ENCODE results near the gene ISY1.
"Not testable (repeated sequence)": the region's sequence is repeated elsewhere in the genome, so short reads cannot be mapped to it uniquely, and the experiment has no call there.

ISY1 gene

DNA sequence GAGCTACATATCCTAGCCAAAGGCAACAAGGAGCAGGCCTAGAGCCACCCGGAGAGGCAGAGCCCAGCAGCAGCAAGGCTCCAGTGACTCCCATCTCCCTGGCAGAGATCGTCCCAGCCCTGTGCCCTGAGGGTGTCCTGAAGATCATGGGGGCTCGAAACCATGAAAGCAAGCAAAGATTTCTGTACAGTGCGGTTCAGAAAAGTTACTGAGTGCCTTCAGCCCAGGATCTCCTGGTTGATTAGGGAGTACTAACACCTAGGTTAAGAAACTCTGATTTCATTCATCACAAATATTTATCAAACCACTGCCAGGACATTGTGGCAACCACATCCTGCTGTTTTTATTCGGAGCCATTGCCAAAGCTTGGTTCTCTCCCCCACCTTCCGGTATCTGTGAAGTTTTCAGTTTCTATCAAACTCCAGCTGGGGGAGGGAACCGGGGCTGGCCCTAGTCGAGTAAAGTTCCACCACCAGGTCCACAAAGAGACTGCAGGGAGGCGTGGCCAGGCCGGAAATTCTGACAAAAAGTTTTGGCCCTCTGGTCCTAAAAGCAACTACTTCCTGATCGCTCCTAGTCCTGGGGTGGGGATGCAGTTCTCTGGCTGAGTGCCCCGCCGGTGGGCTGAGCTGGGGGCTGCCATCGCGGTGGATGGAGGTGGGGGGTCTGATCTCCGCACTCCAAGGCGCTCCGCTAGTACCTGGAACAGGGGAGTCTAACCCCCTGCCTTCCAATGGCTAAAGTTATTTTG is 40.4 kb downstream of the ISY1 start:
- peak; percentile 92 for DNase-seq (ENCODE audit: low spot score)

DNA sequence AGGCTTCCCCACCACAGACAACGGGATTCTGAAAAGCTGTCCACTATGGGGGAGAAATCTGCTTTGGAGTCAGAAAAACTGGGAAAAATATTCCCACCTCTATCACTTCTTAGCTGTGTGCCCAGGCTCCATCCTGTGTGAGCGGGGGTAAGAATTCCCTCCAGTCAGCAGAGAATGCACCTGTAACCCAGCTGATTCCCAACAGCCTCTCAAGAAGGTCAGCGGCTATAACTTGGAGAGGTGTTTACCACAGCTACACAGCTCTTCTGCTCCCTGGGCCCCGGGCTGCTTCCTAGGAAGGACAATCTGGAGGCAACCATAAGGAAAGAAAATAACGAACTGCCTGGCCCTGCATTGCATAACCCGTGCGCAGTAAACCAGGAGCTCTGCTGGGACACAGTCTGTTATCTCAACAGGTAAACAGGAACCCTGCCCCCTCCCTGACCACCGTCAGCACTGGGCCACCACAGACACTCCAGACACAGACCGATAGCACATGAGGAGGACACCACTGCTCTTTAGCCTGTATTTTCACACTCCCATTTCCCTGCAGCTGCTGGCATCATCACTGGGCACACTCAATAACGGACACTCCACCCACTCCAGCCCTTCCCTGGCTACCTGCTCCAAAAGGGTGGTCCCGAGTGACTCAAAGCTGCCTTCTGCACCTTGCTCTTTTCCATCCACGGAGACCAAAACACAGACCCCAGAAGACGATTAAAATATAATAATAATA is 41.3 kb downstream of the ISY1 start:
- DNase-seq (ENCODE audit: low spot score): no peak

- DNase-seq (ENCODE audit: low spot score): peak; percentile 79
These were observed 42.1 kb downstream of the ISY1 start for GRCh38 chr3:129118745-129119144.

GRCh38 chr3:129117134-129117533 is 43.7 kb downstream of the ISY1 start:
- DNase-seq (ENCODE audit: low spot score): no peak

DNA sequence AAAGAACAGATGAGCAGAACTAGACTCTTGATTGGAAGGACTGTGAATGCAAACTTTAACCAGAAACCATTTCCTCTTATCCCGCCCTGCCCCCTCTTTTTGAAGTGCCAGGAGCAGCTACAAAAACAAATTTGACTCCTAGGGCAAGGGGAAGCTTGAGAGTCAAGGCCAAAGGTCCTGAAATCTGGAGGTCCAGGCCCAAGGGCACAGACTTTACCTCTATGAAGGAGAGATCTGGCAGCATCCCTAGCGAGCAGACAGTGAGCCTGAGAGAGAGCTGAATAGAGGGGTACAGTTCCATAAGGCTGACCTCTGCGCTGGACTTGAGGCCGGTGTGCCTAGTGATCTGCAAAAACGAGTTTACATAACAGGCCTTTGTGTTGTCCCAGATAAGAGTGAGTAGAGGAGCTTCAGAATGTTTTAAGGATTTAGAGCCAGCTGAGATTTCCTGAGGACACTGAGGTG is 44.3 kb downstream of the ISY1 start:
- no peak for DNase-seq (ENCODE audit: low spot score)

- DNase-seq (ENCODE audit: low spot score): no peak
These were observed 46.4 kb downstream of the ISY1 start for GRCh38 chr3:129114455-129114854.

DNA sequence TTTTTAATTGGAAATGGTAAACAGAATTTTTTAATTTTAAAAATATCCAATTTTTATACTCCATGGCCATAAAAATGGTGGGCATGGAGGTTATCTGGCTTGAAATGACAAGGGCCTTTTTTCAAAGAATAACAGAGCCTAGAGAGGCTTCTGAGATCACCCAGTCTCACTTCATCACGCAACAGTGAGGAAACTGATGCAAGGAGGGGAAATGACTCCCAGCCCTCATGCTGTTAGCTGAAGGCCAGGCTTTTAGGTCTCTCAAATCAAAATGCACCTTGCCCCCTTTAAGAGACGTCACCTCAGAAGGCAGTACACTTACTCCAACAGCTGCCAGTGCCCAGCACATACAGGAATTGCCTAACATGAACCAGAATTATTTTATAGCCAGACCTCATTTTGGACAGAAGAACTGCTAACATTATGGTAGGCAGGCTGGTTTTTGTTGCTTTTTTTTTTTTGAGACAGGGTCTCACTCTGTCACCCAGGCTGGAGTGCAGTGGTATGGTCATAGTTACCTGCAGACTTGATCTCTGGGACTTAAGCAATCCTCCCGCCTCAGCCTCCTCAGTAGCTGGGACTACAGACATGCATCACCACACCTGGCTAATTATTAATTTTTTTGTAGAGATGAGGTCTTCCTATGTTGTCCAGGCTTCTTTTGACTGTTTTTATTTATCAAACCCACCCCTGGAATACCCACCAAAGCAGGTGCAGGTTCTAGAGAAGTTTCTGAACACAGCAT is 48.4 kb downstream of the ISY1 start:
- DNase-seq (ENCODE audit: low spot score): no peak

GRCh38 chr3:129111076-129111780 is 49.6 kb downstream of the ISY1 start:
- not testable (repeated sequence) for DNase-seq (ENCODE audit: low spot score)

- DNase-seq (ENCODE audit: low spot score): no peak
These were observed 53.1 kb downstream of the ISY1 start for GRCh38 chr3:129107793-129108192.

- no peak for DNase-seq (ENCODE audit: low spot score)
These were observed 53.8 kb downstream of the ISY1 start for GRCh38 chr3:129106866-129107565.

DNA sequence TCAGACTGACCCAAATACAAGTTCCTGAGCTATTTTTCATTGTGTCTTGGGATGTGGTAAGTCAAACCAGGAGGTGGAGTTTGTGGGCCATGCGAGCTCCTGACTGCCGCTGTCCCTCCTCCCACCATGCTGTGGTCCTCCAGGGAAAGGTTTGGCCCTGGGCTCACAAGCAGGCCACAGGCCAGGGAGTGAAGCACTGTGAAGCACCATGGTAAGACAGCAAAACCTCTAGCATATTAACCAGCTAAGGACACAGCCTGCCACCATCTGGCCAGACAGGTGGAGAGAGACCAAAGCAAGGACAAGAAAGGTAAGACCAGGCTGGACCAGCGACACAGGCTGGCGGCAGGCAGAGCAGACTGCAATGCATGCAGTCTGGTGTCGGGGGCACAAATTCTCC is 54.5 kb downstream of the ISY1 start:
- DNase-seq (ENCODE audit: low spot score): no peak

DNA sequence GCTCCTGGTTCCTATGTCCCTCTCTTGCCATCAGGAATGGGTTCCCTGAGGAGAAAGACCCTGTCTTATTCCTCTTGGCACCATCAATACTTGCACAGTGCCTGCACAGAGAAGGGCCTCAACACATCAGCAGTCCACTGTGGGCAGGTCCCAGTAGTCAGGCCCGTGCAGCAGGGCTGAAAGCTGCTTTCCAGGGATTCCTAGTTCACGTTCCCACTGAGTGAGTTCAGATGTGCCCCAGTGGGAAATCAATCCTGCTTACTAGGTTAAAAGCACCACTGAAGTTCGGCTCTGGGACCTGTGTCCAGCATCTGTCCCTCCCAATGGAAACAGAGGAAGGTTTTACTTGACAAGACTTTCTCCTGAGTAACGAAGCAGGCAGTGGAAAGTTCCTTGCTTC is 55.0 kb downstream of the ISY1 start:
- no peak for DNase-seq (ENCODE audit: low spot score)

DNA sequence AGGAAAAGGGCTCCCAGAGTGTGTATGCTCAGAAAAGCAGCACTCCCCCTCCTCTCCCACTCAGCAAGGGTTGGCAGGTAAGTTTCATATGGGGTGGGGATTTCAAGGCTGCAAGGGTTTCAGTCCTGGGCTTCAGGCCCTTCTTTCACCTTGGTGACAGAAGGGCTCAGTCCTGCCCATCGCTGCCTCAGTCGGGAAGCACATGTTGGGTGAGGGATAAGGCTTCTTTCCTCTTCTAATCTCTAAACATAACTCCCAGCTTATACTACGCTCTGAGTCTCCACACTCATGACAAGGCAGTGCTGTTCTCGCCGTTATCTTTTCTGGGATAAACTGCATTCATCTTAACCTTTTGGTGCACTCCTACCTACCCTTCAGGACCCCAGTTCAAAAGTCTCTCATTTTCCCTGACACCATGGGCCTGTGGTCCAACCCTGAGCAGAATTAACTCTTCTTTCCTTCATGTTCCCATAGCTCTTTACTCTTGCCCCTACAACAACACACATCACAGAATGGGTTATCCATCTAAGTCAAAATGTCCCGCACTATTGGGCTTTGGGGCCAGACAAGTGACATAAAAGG is 56.3 kb downstream of the ISY1 start:
- DNase-seq (ENCODE audit: low spot score): no peak

DNA sequence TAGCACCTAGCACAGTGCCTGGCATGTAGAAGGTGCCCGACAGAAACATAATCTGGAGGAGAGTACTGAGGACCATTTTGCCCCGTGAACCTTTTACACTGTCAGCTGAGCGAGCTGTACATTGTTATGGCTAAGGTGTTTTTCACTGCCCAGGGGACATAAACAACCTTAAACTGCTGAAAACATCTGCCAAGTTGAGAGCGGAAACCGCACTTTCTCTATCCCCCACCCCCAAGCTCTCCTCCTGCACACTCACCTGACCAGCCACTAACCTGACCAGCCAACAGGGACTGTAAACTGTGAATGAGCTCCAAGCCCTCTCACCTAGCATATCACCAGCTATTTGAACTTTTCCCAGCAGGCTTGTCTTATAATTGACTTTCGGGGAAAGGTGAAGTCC is 56.8 kb downstream of the ISY1 start:
- no peak for DNase-seq (ENCODE audit: low spot score)

DNA sequence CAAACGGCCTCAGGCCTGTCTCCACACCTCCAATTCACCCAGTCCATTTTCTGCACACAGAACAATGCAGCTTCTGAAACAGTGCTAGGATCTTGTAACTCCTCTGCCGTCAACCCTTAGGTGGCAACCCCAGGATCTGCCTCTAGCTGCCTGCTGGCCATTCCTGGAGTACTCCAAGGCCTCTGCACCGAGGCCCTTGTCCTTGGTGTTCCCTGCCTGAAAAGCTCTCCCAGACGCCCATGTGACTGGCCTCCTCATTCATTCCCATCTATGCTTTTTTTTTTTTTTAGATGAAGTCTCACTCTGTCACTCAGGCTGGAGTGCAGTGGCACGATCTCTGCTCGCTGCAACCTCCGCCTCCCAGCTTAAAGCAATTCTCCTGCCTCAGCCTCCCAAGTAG is 57.6 kb downstream of the ISY1 start:
- DNase-seq (ENCODE audit: low spot score): no peak

- DNase-seq (ENCODE audit: low spot score): no peak
These were observed 59.3 kb downstream of the ISY1 start for GRCh38 chr3:129101370-129102138.

DNA sequence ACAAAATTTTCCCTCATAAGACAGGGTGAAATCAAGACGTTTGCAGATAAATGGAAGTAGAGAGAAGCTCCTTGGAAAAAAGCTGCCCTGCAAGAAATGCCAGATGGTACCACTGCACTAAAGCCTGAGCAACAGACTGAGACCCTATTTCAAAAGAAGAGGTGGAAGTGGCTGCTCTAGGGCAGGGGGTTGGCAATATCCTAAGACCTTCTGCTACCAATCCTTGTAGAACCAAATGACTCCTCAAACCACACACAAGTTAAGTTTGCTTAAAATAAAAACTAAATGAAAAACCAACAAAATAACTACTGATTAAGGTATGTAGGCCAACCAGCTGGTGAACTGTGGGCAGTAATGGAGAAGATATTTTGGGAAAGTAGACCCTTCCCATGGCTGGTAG is 60.6 kb downstream of the ISY1 start:
- DNase-seq (ENCODE audit: low spot score): no peak

DNA sequence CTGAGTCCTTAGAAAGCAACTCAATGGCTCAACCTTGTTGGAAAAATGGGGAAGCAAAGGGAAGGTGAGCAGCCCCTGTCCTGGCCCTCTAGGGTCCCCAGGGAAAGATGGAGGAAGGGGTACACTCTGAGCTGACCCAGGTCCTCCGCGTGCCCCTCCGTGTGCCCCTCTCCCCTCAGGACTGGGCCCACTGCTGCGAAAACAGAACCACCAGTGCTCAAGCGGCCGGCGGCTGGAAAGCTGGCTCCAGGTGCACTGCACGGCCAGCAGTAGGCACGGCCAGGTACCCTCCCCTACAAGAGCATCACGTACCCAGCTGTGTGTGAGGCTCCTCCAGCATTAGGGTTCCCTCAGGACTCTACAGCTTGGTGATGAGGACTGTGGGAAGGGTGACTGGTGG is 65.6 kb downstream of the ISY1 start:
- no peak for DNase-seq (ENCODE audit: low spot score)

GRCh38 chr3:129088312-129088711 is 72.6 kb downstream of the ISY1 start:
- DNase-seq (ENCODE audit: low spot score): not testable (repeated sequence)

- DNase-seq (ENCODE audit: low spot score): peak; percentile 12
These were observed 73.0 kb downstream of the ISY1 start for GRCh38 chr3:129087904-129088303.
